GM23338 (cell line): Measurements from ENCODE around the gene ING4. TPM values are rescaled to one million over a fixed set of nuclear protein-coding genes. Genes with fewer than 3 reads are reported as not detected.

ENCODE experiments used
- ATAC-seq: fragments of 200-7000 bp; cut with Tn5 transposase; 3 replicates; pipeline ENCODE4 v1.9.1; 2020
- DNase-seq: peaks from one replicate; pipeline ENCODE4 v3.0.0-alpha.2; 2015; ENCODE audit warnings: low spot score
- H2AFZ ChIP-seq: fragments of 200-600 bp; sonication (generic); 2 replicates; pipeline ENCODE4 v1.8.0; 2016; ENCODE audit warnings: antibody characterized with exemption, mild to moderate bottlenecking, moderate library complexity
- H3F3A ChIP-seq: fragments of 200-600 bp; sonication (generic); replicated peaks from 2 replicates; pipeline ENCODE4 v1.8.0; 2017; ENCODE audit warnings: antibody characterized with exemption, mixed run types, low read depth
- H3K27ac ChIP-seq: fragments of 200-600 bp; sonication (generic); 2 replicates; pipeline ENCODE4 v1.6.1; 2016; ENCODE audit warnings: low read depth
- H3K27me3 ChIP-seq: fragments of 200-600 bp; sonication (generic); 2 replicates; pipeline ENCODE4 v1.8.0; 2016; ENCODE audit warnings: mild to moderate bottlenecking, mixed run types, moderate library complexity; ENCODE audit not compliant: insufficient read depth
- H3K36me3 ChIP-seq: fragments of 200-600 bp; sonication (generic); 2 replicates; pipeline ENCODE4 v1.8.0; 2016; ENCODE audit warnings: mild to moderate bottlenecking; ENCODE audit not compliant: insufficient read depth
- H3K4me1 ChIP-seq: fragments of 200-600 bp; sonication (generic); 2 replicates; pipeline ENCODE4 v1.8.0; 2016; ENCODE audit warnings: mild to moderate bottlenecking, moderate library complexity; ENCODE audit not compliant: insufficient read depth
- H3K4me2 ChIP-seq: fragments of 200-600 bp; sonication (generic); 2 replicates; pipeline ENCODE4 v1.7.1; 2017; ENCODE audit warnings: mixed run types
- H3K4me3 ChIP-seq: fragments of 200-600 bp; sonication (generic); 2 replicates; pipeline ENCODE4 v1.6.1; 2016; ENCODE audit warnings: mixed run types
- H3K79me2 ChIP-seq: fragments of 200-600 bp; sonication (generic); replicated peaks from 2 replicates; pipeline ENCODE4 v1.8.0; 2017; ENCODE audit warnings: mild to moderate bottlenecking; ENCODE audit not compliant: insufficient read depth
- H3K9me2 ChIP-seq: fragments of 200-600 bp; sonication (generic); 2 replicates; pipeline ENCODE4 v1.8.0; 2017; ENCODE audit not compliant: insufficient read depth
- H4K20me1 ChIP-seq: fragments of 200-600 bp; sonication (generic); replicated peaks from 2 replicates; pipeline ENCODE4 v1.8.0; 2017; ENCODE audit warnings: mild to moderate bottlenecking; ENCODE audit not compliant: insufficient read depth
- H3K27ac Mint-ChIP-seq: 2 replicates; pipeline ENCODE4 v1.8.0; 2020; ENCODE audit warnings: inconsistent platforms, mild to moderate bottlenecking, moderate library complexity, mixed read lengths
- H3K27me3 Mint-ChIP-seq: 3 replicates; pipeline ENCODE4 v1.8.0; 2022; ENCODE audit warnings: low read depth, mild to moderate bottlenecking, moderate library complexity, mixed read lengths, inconsistent platforms; ENCODE audit not compliant: insufficient read depth, poor library complexity
- H3K36me3 Mint-ChIP-seq: 3 replicates; pipeline ENCODE4 v1.8.0; 2021; ENCODE audit warnings: low read depth, mild to moderate bottlenecking, inconsistent platforms, moderate library complexity, mixed read lengths
- H3K4me1 Mint-ChIP-seq: 3 replicates; pipeline ENCODE4 v1.8.0; 2020; ENCODE audit warnings: mild to moderate bottlenecking, inconsistent platforms, mixed read lengths
- H3K4me3 Mint-ChIP-seq: 3 replicates; pipeline ENCODE4 v1.8.0; 2021; ENCODE audit warnings: moderate library complexity, mild to moderate bottlenecking, inconsistent platforms, mixed read lengths
- H3K9me3 Mint-ChIP-seq: 3 replicates; pipeline ENCODE4 v1.8.0; 2020; ENCODE audit warnings: moderate library complexity, mild to moderate bottlenecking, inconsistent platforms, mixed read lengths
- CREB1 ChIP-seq: fragments of 250-450 bp; sonication (Bioruptor Pico); IDR thresholded peaks from 2 replicates; pipeline ENCODE4 v1.5.0; 2020; ENCODE audit warnings: low read depth, mild to moderate bottlenecking, moderate library complexity
- CTCF ChIP-seq, 2 experiments: fragments of 200-600 bp in 1 of 2; sonication (generic) in 1 of 2; conservative IDR thresholded peaks; 2 replicates each; pipeline versions ENCODE4 v1.5.1 to v1.6.1; 2016 to 2017; ENCODE audit warnings: antibody characterized with exemption in 2 of 2, low read depth in 2 of 2, mild to moderate bottlenecking in 2 of 2, moderate library complexity in 1 of 2
- ETS1 ChIP-seq: IDR thresholded peaks from 2 replicates; pipeline ENCODE4 v1.6.1; 2016; ENCODE audit warnings: antibody characterized with exemption
- EZH2 ChIP-seq: fragments of 200-600 bp; sonication (generic); IDR thresholded peaks from one replicate; pipeline ENCODE4 v1.8.0; 2017; ENCODE audit warnings: antibody characterized with exemption, mild to moderate bottlenecking, low read depth; ENCODE audit not compliant: unreplicated experiment
- EZH2phosphoT487 ChIP-seq: fragments of 200-600 bp; sonication (generic); IDR thresholded peaks from one replicate; pipeline ENCODE4 v1.8.1; 2018; ENCODE audit warnings: antibody characterized with exemption; ENCODE audit not compliant: unreplicated experiment
- JUNB ChIP-seq: IDR thresholded peaks from one replicate; pipeline ENCODE4 v1.6.1; 2016; ENCODE audit warnings: antibody characterized with exemption; ENCODE audit not compliant: unreplicated experiment
- NANOG ChIP-seq: IDR thresholded peaks from 2 replicates; pipeline ENCODE4 v1.6.1; 2016; ENCODE audit warnings: antibody characterized with exemption, borderline replicate concordance
- POLR2AphosphoS5 ChIP-seq: IDR thresholded peaks from 2 replicates; pipeline ENCODE4 v1.6.1; 2016; ENCODE audit warnings: antibody characterized with exemption, low read depth
- STAT1 ChIP-seq: IDR thresholded peaks from one replicate; pipeline ENCODE4 v1.6.1; 2016; ENCODE audit warnings: antibody characterized with exemption; ENCODE audit not compliant: unreplicated experiment
- ZNF331 ChIP-seq: fragments of 250-450 bp; sonication (Bioruptor Pico); IDR thresholded peaks from 2 replicates; pipeline ENCODE4 v1.5.0; 2020; ENCODE audit warnings: low read depth, mild to moderate bottlenecking, moderate library complexity
- ZNF462 ChIP-seq: fragments of 250-450 bp; sonication (Bioruptor Pico); IDR thresholded peaks from 2 replicates; pipeline ENCODE4 v1.5.0; 2020; ENCODE audit warnings: mild to moderate bottlenecking, moderate library complexity
- polyA plus RNA-seq: library from polyadenylated mRNA; unstranded; fragments of >200 nt; fragmentation: Nextera tagmentation; extraction: Ambion mirVana; gene quantifications from 2 replicates; pipeline ENCODE4 v1.2.1, GENCODE V29; 2016
- total RNA-seq: library from RNA; depleted of rRNA; stranded (reverse); fragments of >200 nt; shearing (Covaris generic); gene quantifications from 2 replicates; pipeline ENCODE4 v1.2.3, GENCODE V29; 2014

Gene ING4
- total and polyA plus RNA-seq, 2 experiments from 2014 or later = 22.0 to 29.6 TPM

- H3K79me2 ChIP-seq = peaks cover 45% of the 10 kb centered on the region
- H2AFZ ChIP-seq = peak within 1 kb of the TSS; percentile 56; the same call in 1 of the 2 replicates
- H3K27me3 ChIP-seq = no peaks in the 10 kb centered on the region
- peak; percentile 98 for DNase-seq
- H3K36me3 ChIP-seq = no peaks in the 10 kb centered on the region; the same call in 1 of the 2 replicates
- peak within 1 kb of the TSS; percentile 94 for H3K27ac ChIP-seq
- no peaks in the 10 kb centered on the region for H3K9me3 Mint-ChIP-seq
- peaks cover 36% of the 10 kb centered on the region for H3K4me1 Mint-ChIP-seq
- no peaks in the 10 kb centered on the region; the same call in 1 of the 3 replicates for H3K36me3 Mint-ChIP-seq
- peaks cover 18% of the 10 kb centered on the region for H3K4me1 ChIP-seq
- peak within 1 kb of the TSS; percentile 97 for H3K4me2 ChIP-seq
- peak within 1 kb of the TSS; percentile 93 for H3K27ac Mint-ChIP-seq
- H3K4me3 Mint-ChIP-seq = peak within 1 kb of the TSS; percentile 87
- peak within 1 kb of the TSS; percentile 58 for H3K4me3 ChIP-seq
- no peak for TF ChIP-seq CTCF (conservative IDR thresholded peaks at IDR 0.05; ENCODE audit: low read depth in 2 of 2)
- no peak for TF ChIP-seq JUNB
- TF ChIP-seq ZNF462 (CRISPR knock-in tag) = no peak
- TF ChIP-seq EZH2phosphoT487 = no peak
- TF ChIP-seq STAT1 = no peak
- no peak for TF ChIP-seq ZNF331 (CRISPR knock-in tag)
- TF ChIP-seq EZH2 = no peak
- peak; percentile 99 for TF ChIP-seq ETS1
- TF ChIP-seq POLR2AphosphoS5 = peak; percentile 57
- peak; percentile 96 for TF ChIP-seq CREB1 (CRISPR knock-in tag)
- no peak for TF ChIP-seq NANOG
- ATAC-seq = peak; percentile 84
- peaks cover 14% of the 10 kb centered on the region for H3K27me3 Mint-ChIP-seq
- peaks cover 12% of the 10 kb centered on the region for H3F3A ChIP-seq
- H4K20me1 ChIP-seq = peaks cover 16% of the 10 kb centered on the region
- no peaks in the 10 kb centered on the region for H3K9me2 ChIP-seq
Measured at GRCh38 chr12:6688999-6689882, 26.3 kb upstream of the ING4 start, which contains the start of gene ZNF384. Gene ZNF384, minus strand, starts transcription at chr12:6689375. Its CDS starts 9,855 bp downstream, at chr12:6679520.
